Hepatocyte (in vitro differentiated cells): Measurements from ENCODE around the gene MAN1C1. TPM values are rescaled to one million over a fixed set of nuclear protein-coding genes. Genes with fewer than 3 reads are reported as not detected.

Experiments used
- DNase-seq: peaks from one replicate; pipeline ENCODE4 v3.0.0-alpha.2; 2016; ENCODE audit warnings: low spot score
- H2AFZ ChIP-seq: fragments of 200-600 bp; sonication (generic); 2 replicates; pipeline ENCODE4 v1.6.0; 2016; ENCODE audit warnings: antibody characterized with exemption, mild to moderate bottlenecking
- H3K27ac ChIP-seq: fragments of 200-600 bp; sonication (generic); 2 replicates; pipeline ENCODE4 v1.5.1; 2016; ENCODE audit warnings: mild to moderate bottlenecking
- H3K27me3 ChIP-seq: fragments of 200-600 bp; sonication (generic); 2 replicates; pipeline ENCODE4 v1.6.1; 2016
- H3K36me3 ChIP-seq: fragments of 200-600 bp; sonication (generic); replicated peaks from 2 replicates; pipeline ENCODE4 v1.5.1; 2016; ENCODE audit warnings: low read depth; ENCODE audit not compliant: insufficient read depth
- H3K4me1 ChIP-seq: fragments of 200-600 bp; sonication (generic); 2 replicates; pipeline ENCODE4 v1.5.1; 2016; ENCODE audit warnings: mild to moderate bottlenecking, moderate library complexity; ENCODE audit not compliant: insufficient read depth
- H3K4me2 ChIP-seq: fragments of 200-600 bp; sonication (generic); 2 replicates; pipeline ENCODE4 v1.6.0; 2016
- H3K4me3 ChIP-seq: fragments of 200-600 bp; sonication (generic); 2 replicates; pipeline ENCODE4 v1.5.1; 2016; ENCODE audit warnings: mild to moderate bottlenecking
- H3K79me2 ChIP-seq: fragments of 200-600 bp; sonication (generic); 2 replicates; pipeline ENCODE4 v1.6.0; 2017; ENCODE audit warnings: mild to moderate bottlenecking
- H3K9me2 ChIP-seq: fragments of 200-600 bp; sonication (generic); replicated peaks from 2 replicates; pipeline ENCODE4 v1.6.0; 2017; ENCODE audit warnings: mild to moderate bottlenecking; ENCODE audit not compliant: insufficient read depth
- H3K9me3 ChIP-seq: fragments of 200-600 bp; sonication (generic); 2 replicates; pipeline ENCODE4 v1.5.1; 2016; ENCODE audit warnings: low read depth, mild to moderate bottlenecking
- H4K20me1 ChIP-seq: fragments of 200-600 bp; sonication (generic); 2 replicates; pipeline ENCODE4 v1.6.0; 2016; ENCODE audit warnings: mild to moderate bottlenecking; ENCODE audit not compliant: insufficient read depth, poor library complexity, severe bottlenecking
- EZH2 ChIP-seq: fragments of 200-600 bp; sonication (generic); IDR thresholded peaks from 2 replicates; pipeline ENCODE4 v1.6.1; 2016; ENCODE audit warnings: antibody characterized with exemption, mild to moderate bottlenecking, borderline replicate concordance
- EZH2phosphoT487 ChIP-seq: fragments of 200-600 bp; sonication (generic); IDR thresholded peaks from one replicate; pipeline ENCODE4 v1.6.1; 2018; ENCODE audit warnings: antibody characterized with exemption, mild to moderate bottlenecking, low read depth, moderate library complexity; ENCODE audit not compliant: unreplicated experiment, severe bottlenecking
- WGBS: methylation state at CpG from one replicate; pipeline ENCODE4 v1.1.6; 2016; ENCODE audit warnings: low lambda C conversion rate; ENCODE audit errors: missing lambda C conversion rate; 5-methylcytosine and 5-hydroxymethylcytosine counted together
- polyA plus RNA-seq: library from polyadenylated mRNA; unstranded; fragments of >200 nt; fragmentation: Nextera tagmentation; extraction: Ambion mirVana; gene quantifications from 2 replicates; pipeline ENCODE4 v1.2.1, GENCODE V29; 2016
- total RNA-seq: library from RNA; depleted of rRNA; stranded (reverse); fragments of >200 nt; gene quantifications from 2 replicates; pipeline ENCODE4 v1.2.3, GENCODE V29; 2014
- TF ChIP-seq, protein P1 (sequence below): fragments of 200-600 bp; sonication (generic); IDR thresholded peaks from 2 replicates; pipeline ENCODE4 v1.5.1; 2016; ENCODE audit warnings: antibody characterized with exemption, mild to moderate bottlenecking; ENCODE audit not compliant: poor library complexity

MAN1C1 gene
- total and polyA plus RNA-seq, 2 experiments from 2014 or later: 20.6 to 29.3 TPM

DNA sequence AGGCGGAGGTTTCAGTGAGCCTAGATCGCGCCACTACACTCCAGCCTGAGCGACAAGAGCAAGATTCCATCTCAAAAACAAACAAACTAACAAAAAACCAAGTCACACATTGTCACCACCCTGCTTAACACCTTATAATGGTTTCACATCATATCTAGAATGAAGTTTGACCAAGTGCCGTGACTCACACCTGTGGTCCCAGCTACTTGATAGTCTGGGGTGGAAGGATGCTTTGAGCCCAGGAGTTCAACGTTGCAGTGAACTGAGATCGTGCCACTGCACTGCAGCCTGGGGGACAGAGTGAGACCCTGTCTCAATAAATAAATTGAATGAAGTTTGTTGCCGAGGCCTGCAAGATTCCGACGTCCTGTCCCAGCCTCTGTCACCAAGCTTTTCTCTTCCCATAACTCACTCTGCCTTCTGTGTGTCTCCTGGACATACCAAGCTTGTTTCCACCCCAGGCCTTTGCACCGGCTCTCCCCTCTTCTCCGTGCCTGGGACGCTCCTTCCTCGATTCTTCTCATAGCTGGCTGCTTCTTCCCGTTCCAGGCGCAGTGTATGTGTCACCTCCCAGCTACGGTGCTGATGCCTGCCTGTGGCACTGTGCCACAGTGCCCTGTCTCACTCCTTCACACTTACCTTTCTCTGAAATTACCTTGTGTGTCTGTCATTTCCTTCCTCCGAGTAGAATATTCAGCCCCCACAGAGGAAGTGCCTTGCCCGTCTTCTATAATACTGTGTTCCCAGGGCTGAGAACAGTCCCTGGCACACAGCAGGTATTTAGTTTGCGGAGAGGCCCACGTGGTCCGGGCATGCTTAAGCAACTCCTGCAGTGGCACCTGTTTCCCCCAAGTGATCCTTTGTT lies 179.6 kb downstream of the MAN1C1 start:
- H3K27ac ChIP-seq: peak overlapping the region; percentile 89
- TF ChIP-seq, protein P1, sequence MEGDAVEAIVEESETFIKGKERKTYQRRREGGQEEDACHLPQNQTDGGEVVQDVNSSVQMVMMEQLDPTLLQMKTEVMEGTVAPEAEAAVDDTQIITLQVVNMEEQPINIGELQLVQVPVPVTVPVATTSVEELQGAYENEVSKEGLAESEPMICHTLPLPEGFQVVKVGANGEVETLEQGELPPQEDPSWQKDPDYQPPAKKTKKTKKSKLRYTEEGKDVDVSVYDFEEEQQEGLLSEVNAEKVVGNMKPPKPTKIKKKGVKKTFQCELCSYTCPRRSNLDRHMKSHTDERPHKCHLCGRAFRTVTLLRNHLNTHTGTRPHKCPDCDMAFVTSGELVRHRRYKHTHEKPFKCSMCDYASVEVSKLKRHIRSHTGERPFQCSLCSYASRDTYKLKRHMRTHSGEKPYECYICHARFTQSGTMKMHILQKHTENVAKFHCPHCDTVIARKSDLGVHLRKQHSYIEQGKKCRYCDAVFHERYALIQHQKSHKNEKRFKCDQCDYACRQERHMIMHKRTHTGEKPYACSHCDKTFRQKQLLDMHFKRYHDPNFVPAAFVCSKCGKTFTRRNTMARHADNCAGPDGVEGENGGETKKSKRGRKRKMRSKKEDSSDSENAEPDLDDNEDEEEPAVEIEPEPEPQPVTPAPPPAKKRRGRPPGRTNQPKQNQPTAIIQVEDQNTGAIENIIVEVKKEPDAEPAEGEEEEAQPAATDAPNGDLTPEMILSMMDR: no peak
- TF ChIP-seq EZH2phosphoT487 (no peak), EZH2 (no peak)
- H3K36me3 ChIP-seq: no peaks in the 10 kb centered on the region
- H3K4me1 ChIP-seq: peaks cover 25% of the 10 kb centered on the region
- no peaks in the 10 kb centered on the region for H3K9me3 ChIP-seq
- H3K79me2 ChIP-seq: peaks cover 8% of the 10 kb centered on the region
- 74% methylated on average over 22 of the region's 22 CpGs for WGBS
- H3K27me3 ChIP-seq: no peaks in the 10 kb centered on the region
- no peak overlapping the region for H3K4me3 ChIP-seq
- H3K4me2 ChIP-seq: peak overlapping the region; percentile 53
- DNase-seq: no peak
- H4K20me1 ChIP-seq: no peaks in the 10 kb centered on the region
- no peaks in the 10 kb centered on the region for H3K9me2 ChIP-seq
- H2AFZ ChIP-seq: no peak overlapping the region

DNA sequence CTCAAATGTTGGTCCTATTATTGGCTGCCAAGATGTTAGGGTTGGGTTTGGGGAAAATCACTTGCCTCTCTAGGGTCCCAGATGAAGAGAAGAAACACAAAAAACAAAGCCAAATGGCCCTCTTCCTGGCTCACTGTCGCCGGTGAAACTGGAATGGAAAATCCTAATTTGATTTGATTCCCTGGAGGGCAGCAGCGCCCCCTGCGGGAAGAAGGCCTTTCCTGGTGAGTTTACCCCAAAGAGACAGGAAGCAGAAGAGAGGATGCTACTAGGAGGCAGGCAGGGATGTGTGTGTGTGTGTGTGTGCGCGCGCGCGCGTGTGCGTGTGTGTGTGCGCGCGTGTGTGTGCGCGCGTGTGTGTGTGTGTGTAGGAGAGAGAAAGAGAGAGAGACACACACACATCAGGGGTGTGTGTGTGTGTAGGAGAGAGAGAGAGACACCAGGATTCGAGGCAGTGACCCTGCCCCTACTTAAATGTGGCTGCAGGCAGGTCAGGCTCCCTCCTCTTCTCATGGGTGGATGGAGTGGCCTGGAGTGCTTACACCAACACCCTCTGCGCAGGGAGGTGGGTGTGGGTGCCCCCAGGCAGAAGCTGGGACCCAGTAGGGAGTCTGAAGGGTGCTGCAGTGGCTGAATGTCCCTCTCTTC lies 180.3 kb downstream of the MAN1C1 start:
- Histone ChIP-seq H2AFZ (no peak overlapping the region), H3K9me2 (no peaks in the 10 kb centered on the region), H3K36me3 (no peaks in the 10 kb centered on the region), H3K4me1 (peaks cover 25% of the 10 kb centered on the region), H3K9me3 (no peaks in the 10 kb centered on the region), H4K20me1 (no peaks in the 10 kb centered on the region), H3K4me2 (no peak overlapping the region), H3K4me3 (no peak overlapping the region), H3K79me2 (peaks cover 16% of the 10 kb centered on the region), H3K27ac (peak overlapping the region; percentile 89), H3K27me3 (no peaks in the 10 kb centered on the region)
- TF ChIP-seq, protein P1: peak; percentile 80
- no peak for TF ChIP-seq EZH2phosphoT487
- peak; percentile 91 for DNase-seq
- WGBS: 18% methylated on average over 18 of the region's 19 CpGs

DNA sequence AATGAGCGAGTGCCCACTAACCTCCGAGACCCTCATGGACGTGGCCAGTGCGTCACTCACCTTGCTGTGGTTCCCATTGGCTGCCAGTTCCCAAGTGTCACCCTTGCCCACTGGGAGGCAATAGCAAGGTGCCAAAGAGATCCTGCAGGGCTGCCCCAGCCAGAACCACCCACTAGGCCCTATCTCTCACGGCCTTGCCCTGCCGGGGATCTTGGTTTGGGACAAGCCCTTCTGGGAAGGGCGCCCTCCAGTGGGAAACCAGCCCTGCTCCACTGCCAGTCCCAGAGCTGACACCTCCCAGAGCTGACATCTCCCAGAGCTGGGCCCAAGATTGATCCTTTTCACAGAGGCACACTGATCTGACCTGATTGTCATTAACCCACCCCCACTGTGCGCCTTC lies 181.3 kb downstream of the MAN1C1 start:
- Histone ChIP-seq H3K9me2 (no peaks in the 10 kb centered on the region), H3K4me1 (peaks cover 30% of the 10 kb centered on the region), H3K9me3 (no peaks in the 10 kb centered on the region), H2AFZ (no peak overlapping the region), H3K27ac (no peak overlapping the region), H4K20me1 (no peaks in the 10 kb centered on the region), H3K4me2 (no peak overlapping the region), H3K79me2 (peaks cover 23% of the 10 kb centered on the region), H3K36me3 (no peaks in the 10 kb centered on the region), H3K27me3 (no peaks in the 10 kb centered on the region), H3K4me3 (no peak overlapping the region)
- TF ChIP-seq EZH2phosphoT487: no peak
- TF ChIP-seq EZH2: no peak
- TF ChIP-seq, protein P1: peak; percentile 40
- DNase-seq: no peak
- 74% methylated on average over 8 of the region's 8 CpGs for WGBS
